HepG2 (cell line): ENCODE results near the gene KIN. TPM values are rescaled to one million over a fixed set of nuclear protein-coding genes. Genes with fewer than 3 reads are reported as not detected.
A peak's percentile ranks its signal among the peaks of the same experiment; 100 is the strongest.

Experiments
- ATAC-seq: fragments of 200-7000 bp; cut with Tn5 transposase; 3 replicates; pipeline ENCODE4 v1.9.1; 2020; ENCODE audit warnings: mild to moderate bottlenecking, moderate library complexity
- BruUV-seq: library from RNA; stranded (reverse); fragments of 400-500 nt; replicated peaks from 2 replicates; lab custom pipeline; 2021; lab: Mats Ljungman, UMichigan
- CTCF ChIA-PET: fragments of 300-600 bp; formaldehyde crosslinking; extraction: SDS; loops from one replicate; lab custom pipeline; 2021; ENCODE audit warnings: low total read pairs, inconsistent platforms, low intra/inter-chr PET ratio; lab: Yijun Ruan, JAX
- POLR2A ChIA-PET: fragments of 350-600 bp; sonication (Branson Sonifier 250); formaldehyde crosslinking; loops from one replicate; lab custom pipeline; 2020; ENCODE audit warnings: antibody characterized with exemption, inconsistent platforms; lab: Yijun Ruan, JAX
- DNase-seq: peaks from one replicate; pipeline ENCODE4 v3.0.0-alpha.2; 2015; ENCODE audit warnings: low spot score
- FAIRE-seq: peaks from 3 replicates; lab custom pipeline; 2011; peaks lifted over from hg19 to GRCh38; lab: Jason Lieb, UNC
- H2AFZ ChIP-seq: one replicate; pipeline ENCODE4 v1.6.1; 2011; ENCODE audit warnings: low read length, inconsistent platforms
- H3K27ac ChIP-seq: fragments of 300-600 bp; 3 replicates; pipeline ENCODE4 v1.8.0; 2011; ENCODE audit warnings: mixed run types, mild to moderate bottlenecking, mixed read lengths, low read length, inconsistent platforms; ENCODE audit not compliant: insufficient read depth; ENCODE audit errors: extremely low read length
- H3K27me3 ChIP-seq, 2 experiments: fragments of 200-600 bp in 1 of 2; 2 replicates in 1 of 2; 3 replicates in 1 of 2; pipeline versions ENCODE4 v1.6.0 to v1.8.0; 2011; ENCODE audit warnings: low read length in 2 of 2, mild to moderate bottlenecking in 2 of 2, moderate library complexity in 2 of 2, inconsistent platforms in 1 of 2; ENCODE audit not compliant: insufficient read depth in 2 of 2, control insufficient read depth in 1 of 2
- H3K36me3 ChIP-seq, 2 experiments: fragments of 200-600 bp in 1 of 2; replicated peaks in 1 of 2; 2 replicates in 1 of 2; 3 replicates in 1 of 2; pipeline versions ENCODE4 v1.5.1 to v1.8.0; 2011; ENCODE audit warnings: low read length in 2 of 2, inconsistent platforms in 1 of 2; ENCODE audit not compliant: insufficient read depth in 2 of 2, control insufficient read depth in 1 of 2
- H3K4me1 ChIP-seq: 2 replicates; pipeline ENCODE4 v1.5.1; 2012; ENCODE audit warnings: low read length, inconsistent platforms; ENCODE audit not compliant: insufficient read depth
- H3K4me2 ChIP-seq: 2 replicates; pipeline ENCODE4 v1.6.0; 2011; ENCODE audit warnings: low read depth, low read length, inconsistent platforms
- H3K4me3 ChIP-seq, 3 experiments: fragments of 200-600 bp in 1 of 3; sonication (generic), shearing (Covaris generic) in 1 of 3; replicated peaks in 1 of 3; 2 replicates each; pipeline ENCODE4 v1.5.1; 2011 to 2016; ENCODE audit warnings: low read length in 3 of 3, inconsistent platforms in 2 of 3, low read depth in 2 of 3, mild to moderate bottlenecking in 2 of 3, control low read depth in 1 of 3, mixed read lengths in 1 of 3; ENCODE audit not compliant: insufficient read depth in 1 of 3
- H3K79me2 ChIP-seq: one replicate; pipeline ENCODE4 v1.6.1; 2011; ENCODE audit warnings: low read length, inconsistent platforms; ENCODE audit not compliant: insufficient read depth
- H3K9ac ChIP-seq: 2 replicates; pipeline ENCODE4 v1.6.0; 2011; ENCODE audit warnings: mild to moderate bottlenecking, low read depth, low read length, inconsistent platforms; ENCODE audit not compliant: insufficient read depth
- H3K9me3 ChIP-seq: 2 replicates; pipeline ENCODE4 v1.5.1; 2012; ENCODE audit warnings: mild to moderate bottlenecking, low read length
- H4K20me1 ChIP-seq: 2 replicates; pipeline ENCODE4 v1.6.0; 2011; ENCODE audit warnings: inconsistent platforms, mild to moderate bottlenecking, low read length, moderate library complexity; ENCODE audit not compliant: insufficient read depth
- GMEB1 ChIP-seq: sonication (generic); formaldehyde crosslinking; IDR thresholded peaks from 2 replicates; pipeline ENCODE4 v1.5.1; 2020; ENCODE audit warnings: missing genetic modification reagents, mild to moderate bottlenecking, borderline replicate concordance
- POLR2G ChIP-seq: fragments of 200-400 bp; formaldehyde crosslinking; IDR thresholded peaks from 2 replicates; pipeline ENCODE4 v1.6.1; 2018; ENCODE audit warnings: mild to moderate bottlenecking, low read depth, low read length, moderate library complexity
- RBM22 ChIP-seq: fragments of 200-400 bp; formaldehyde crosslinking; optimal IDR thresholded peaks from 2 replicates; pipeline ENCODE3; 2017; ENCODE audit warnings: mild to moderate bottlenecking, low read length, moderate library complexity
- ZNF281 ChIP-seq: sonication (generic); formaldehyde crosslinking; IDR thresholded peaks from 2 replicates; pipeline ENCODE4 v1.4.0; 2020; ENCODE audit warnings: missing genetic modification reagents, borderline replicate concordance
- ZNF737 ChIP-seq: sonication (generic); formaldehyde crosslinking; IDR thresholded peaks from 2 replicates; pipeline ENCODE4 v1.5.0; 2020; ENCODE audit warnings: missing genetic modification reagents, mild to moderate bottlenecking, borderline replicate concordance
- ZNF781 ChIP-seq: sonication (generic); formaldehyde crosslinking; IDR thresholded peaks from 2 replicates; pipeline ENCODE4 v1.5.1; 2020; ENCODE audit warnings: borderline replicate concordance, mild to moderate bottlenecking, missing genetic modification reagents; ENCODE audit errors: not compliant biosample characterization
- ZSCAN22 ChIP-seq: sonication (generic); formaldehyde crosslinking; IDR thresholded peaks from 2 replicates; pipeline ENCODE4 v1.4.0; 2020; ENCODE audit warnings: mild to moderate bottlenecking, missing genetic modification reagents
- WGBS: methylation state at CpG from one replicate; pipeline ENCODE4 v1.1.6; 2017; ENCODE audit warnings: low lambda C conversion rate; 5-methylcytosine and 5-hydroxymethylcytosine counted together
- in situ Hi-C: cut with HindIII; loops from 2 replicates; pipeline ENCODE4 v1.10.0; 2017; ENCODE audit warnings: low pct_unique_long_range_greater_than_20kb; ENCODE audit not compliant: extremely low pct_ligation_motif_present
- intact Hi-C: fragments of 100-400 bp; cut with micrococcal nuclease; formaldehyde crosslinking; loops from one replicate; pipeline ENCODE4 v1.10.0; 2022; ENCODE audit not compliant: unreplicated experiment
- polyA plus RNA-seq, 8 experiments: library from polyadenylated mRNA; depleted of rRNA in 3 of 8; stranded (reverse) in 7 of 8; unstranded in 1 of 8; fragments of >200 nt; fragmentation: Illumina TruSeq in 4 of 8; extraction: Trizol in 4 of 8; gene quantifications; 2 replicates each; pipeline versions ENCODE4 v1.2.1 to v1.2.3, GENCODE V29; 2011 to 2016; ENCODE audit warnings: low read depth in 4 of 8, missing spikeins in 1 of 8, mixed read lengths in 1 of 8; ENCODE audit not compliant: insufficient read depth in 1 of 8
- total RNA-seq, 5 experiments: library from RNA; depleted of rRNA; stranded (reverse); fragments of >200 nt; fragmentation: Illumina TruSeq; extraction: Trizol; gene quantifications; 2 replicates each; pipeline ENCODE4 v1.2.3, GENCODE V29; 2016; ENCODE audit warnings: low read depth in 1 of 5

Gene KIN
- total and polyA plus RNA-seq, 2 of the 13 experiments (the other 11 are each of a cell fraction or from before 2014, with no cell fraction given), result 4.9 to 23.2 TPM

- 96% methylated on average over 10 of the region's 10 CpGs for WGBS
- Histone ChIP-seq H3K4me1 (0 out of 2 replicates have a peak, but pooled peaks cover 16% of the 10 kb centered on the region), H3K27me3 (no peaks in the 10 kb centered on the region), H2AFZ (no peak overlapping the region), H3K36me3 (peaks cover 40 to 76% of the 10 kb centered on the region in 2 experiments), H3K9me3 (no peaks in the 10 kb centered on the region), H3K79me2 (no peaks in the 10 kb centered on the region), H3K9ac (no peak overlapping the region), H4K20me1 (no peaks in the 10 kb centered on the region)
- no TSS peak for BruUV-seq
- POLR2A ChIA-PET, result interaction anchor here (2.3 to 8.5 kb wide), 2 partner anchors 8 to 13 kb away, joined by 8 to 69 read pairs; no protein-coding TSS in a partner anchor
- in situ Hi-C loops, result no loop called here
- DNase-seq, result no peak
- intact Hi-C loops, result no loop called here
- ATAC-seq, result no peak
- TF ChIP-seq POLR2G (peak; percentile 51), ZNF737 (CRISPR knock-in tag) (no peak), RBM22 (peak; percentile 85)
- TF ChIP-seq, all 625 proteins: peak for 2
- FAIRE-seq, result no peak
- Histone ChIP-seq H3K4me2 (no peak overlapping the region), H3K27ac (no peak overlapping the region), H3K4me3 (no peak overlapping the region)
- CTCF ChIA-PET, result no interaction called here
Measured at GRCh38 chr10:7720478-7720877, 67.3 kb downstream of the KIN start.

- Histone ChIP-seq H3K4me2 (no peak overlapping the region), H3K4me3 (no peak overlapping the region), H3K9me3 (no peaks in the 10 kb centered on the region), H4K20me1 (no peaks in the 10 kb centered on the region), H3K9ac (no peak overlapping the region), H2AFZ (no peak overlapping the region), H3K27me3 (no peaks in the 10 kb centered on the region), H3K79me2 (no peaks in the 10 kb centered on the region), H3K4me1 (0 out of 2 replicates have a peak, but pooled peaks cover 19% of the 10 kb centered on the region), H3K36me3 (peaks cover 44 to 77% of the 10 kb centered on the region in 2 experiments), H3K27ac (no peak overlapping the region)
- TF ChIP-seq ZSCAN22 (CRISPR knock-in tag) (no peak), ZNF781 (CRISPR knock-in tag) (no peak), GMEB1 (CRISPR knock-in tag) (no peak), ZNF281 (0 out of 2 replicates have a peak, but pooled peaks have one; percentile 48)
- in situ Hi-C loops (no loop called here), intact Hi-C loops (no loop called here)
- peak; percentile 34 for FAIRE-seq
- BruUV-seq, result no TSS peak
- ChIA-PET CTCF (no interaction called here), POLR2A (interaction anchor here (0.9 to 8.5 kb wide), 4 partner anchors 11 to 33 kb away, joined by 3 to 69 read pairs (median 4); partner anchors contain the start of gene ITIH2)
- ATAC-seq, result no peak
- DNase-seq, result no peak
- WGBS, result 98% methylated on average over 4 of the region's 4 CpGs
Measured at GRCh38 chr10:7718685-7719084, 69.1 kb downstream of the KIN start.
